ENCODE measurements around the gene LIFR. TPM values are rescaled to one million over a fixed set of nuclear protein-coding genes. Genes with fewer than 3 reads are reported as not detected.
"Not testable (repeated sequence)": the region's sequence is repeated elsewhere in the genome, so short reads cannot be mapped to it uniquely, and the experiment has no call there.

Gene LIFR
- total and polyA plus RNA-seq, 2 experiments from 2014 or later: 50.2 to 83.8 TPM

GRCh38 chr5:38524022-38524421, 32.4 kb downstream of the LIFR start:
- H3K27ac ChIP-seq: no peak overlapping the region
- no peaks in the 10 kb centered on the region for H3K9me2 ChIP-seq (replicated peaks; ENCODE audit: insufficient read depth)
- no peaks in the 10 kb centered on the region for H3K36me3 ChIP-seq (replicated peaks; ENCODE audit: insufficient read depth, low read depth)
- TF ChIP-seq CTCF (IDR thresholded peaks at IDR 0.05; ENCODE audit: poor library complexity) (no peak), EZH2phosphoT487 (IDR thresholded peaks at IDR 0.05; ENCODE audit: low read depth, severe bottlenecking, unreplicated experiment) (no peak), EZH2 (IDR thresholded peaks at IDR 0.05; ENCODE audit: borderline replicate concordance) (no peak)
- H3K4me1 ChIP-seq (ENCODE audit: insufficient read depth): peaks cover 11% of the 10 kb centered on the region
- no peaks in the 10 kb centered on the region for H4K20me1 ChIP-seq (ENCODE audit: insufficient read depth, poor library complexity, severe bottlenecking)
- no peaks in the 10 kb centered on the region for H3K27me3 ChIP-seq
- H3K9me3 ChIP-seq (ENCODE audit: low read depth): no peaks in the 10 kb centered on the region
- DNase-seq (ENCODE audit: low spot score): no peak
- H3K79me2 ChIP-seq: peaks cover 23% of the 10 kb centered on the region
- no peak overlapping the region for H3K4me3 ChIP-seq
- 91% methylated on average over 3 of the region's 3 CpGs for WGBS (ENCODE audit: low lambda C conversion rate, missing lambda C conversion rate)
- H2AFZ ChIP-seq: no peak overlapping the region
- H3K4me2 ChIP-seq: no peak overlapping the region

GRCh38 chr5:38519476-38519875, 37.0 kb downstream of the LIFR start:
- no peak for DNase-seq (ENCODE audit: low spot score)
- Histone ChIP-seq H3K27me3 (no peaks in the 10 kb centered on the region), H3K27ac (no peak overlapping the region), H3K9me2 (replicated peaks; ENCODE audit: insufficient read depth) (no peaks in the 10 kb centered on the region), H3K4me1 (ENCODE audit: insufficient read depth) (no peaks in the 10 kb centered on the region), H3K4me2 (no peak overlapping the region), H4K20me1 (ENCODE audit: insufficient read depth, poor library complexity, severe bottlenecking) (no peaks in the 10 kb centered on the region), H2AFZ (no peak overlapping the region), H3K4me3 (no peak overlapping the region), H3K79me2 (no peaks in the 10 kb centered on the region), H3K36me3 (replicated peaks; ENCODE audit: insufficient read depth, low read depth) (no peaks in the 10 kb centered on the region), H3K9me3 (ENCODE audit: low read depth) (no peaks in the 10 kb centered on the region)
- no peak for TF ChIP-seq EZH2 (IDR thresholded peaks at IDR 0.05; ENCODE audit: borderline replicate concordance)
- TF ChIP-seq CTCF (IDR thresholded peaks at IDR 0.05; ENCODE audit: poor library complexity): no peak
- no peak for TF ChIP-seq EZH2phosphoT487 (IDR thresholded peaks at IDR 0.05; ENCODE audit: low read depth, severe bottlenecking, unreplicated experiment)
- WGBS (ENCODE audit: low lambda C conversion rate, missing lambda C conversion rate): 99% methylated on average over 3 of the region's 3 CpGs

GRCh38 chr5:38518341-38518740, 38.1 kb downstream of the LIFR start:
- no peaks in the 10 kb centered on the region for H4K20me1 ChIP-seq (ENCODE audit: insufficient read depth, poor library complexity, severe bottlenecking)
- no peaks in the 10 kb centered on the region for H3K79me2 ChIP-seq
- H3K9me3 ChIP-seq (ENCODE audit: low read depth): no peaks in the 10 kb centered on the region
- H3K9me2 ChIP-seq (replicated peaks; ENCODE audit: insufficient read depth): no peaks in the 10 kb centered on the region
- no peak for DNase-seq (ENCODE audit: low spot score)
- TF ChIP-seq CTCF (IDR thresholded peaks at IDR 0.05; ENCODE audit: poor library complexity) (no peak), EZH2 (IDR thresholded peaks at IDR 0.05; ENCODE audit: borderline replicate concordance) (no peak), EZH2phosphoT487 (IDR thresholded peaks at IDR 0.05; ENCODE audit: low read depth, severe bottlenecking, unreplicated experiment) (no peak)
- no peaks in the 10 kb centered on the region for H3K27me3 ChIP-seq
- no peak overlapping the region for H3K4me2 ChIP-seq
- 96% methylated on average over 1 of the region's 1 CpG for WGBS (ENCODE audit: low lambda C conversion rate, missing lambda C conversion rate)
- no peaks in the 10 kb centered on the region for H3K4me1 ChIP-seq (ENCODE audit: insufficient read depth)
- H3K27ac ChIP-seq: no peak overlapping the region
- H2AFZ ChIP-seq: no peak overlapping the region
- no peaks in the 10 kb centered on the region for H3K36me3 ChIP-seq (replicated peaks; ENCODE audit: insufficient read depth, low read depth)
- H3K4me3 ChIP-seq: no peak overlapping the region

GRCh38 chr5:38516649-38517048, 39.8 kb downstream of the LIFR start:
- not testable (repeated sequence) for H3K4me3 ChIP-seq; H3K27me3 ChIP-seq; H3K27ac ChIP-seq; H3K9me3 ChIP-seq (ENCODE audit: low read depth); H2AFZ ChIP-seq; H3K9me2 ChIP-seq (replicated peaks; ENCODE audit: insufficient read depth); H3K79me2 ChIP-seq; H4K20me1 ChIP-seq (ENCODE audit: insufficient read depth, poor library complexity, severe bottlenecking); DNase-seq (ENCODE audit: low spot score); H3K36me3 ChIP-seq (replicated peaks; ENCODE audit: insufficient read depth, low read depth); H3K4me1 ChIP-seq (ENCODE audit: insufficient read depth); H3K4me2 ChIP-seq
- WGBS (ENCODE audit: low lambda C conversion rate, missing lambda C conversion rate): 97% methylated on average over 3 of the region's 3 CpGs

All from hepatocyte (in vitro differentiated cells).